GM12891 (cell line): ENCODE results near the gene PRKCA.

Experiments used
- DNase-seq: peaks from one replicate; pipeline ENCODE4 v3.0.0; 2011; ENCODE audit warnings: low spot score; ENCODE audit not compliant: insufficient read length
- FAIRE-seq: peaks from 2 replicates; lab custom pipeline; 2011; peaks lifted over from hg19 to GRCh38; lab: Jason Lieb, UNC
- PAX5 ChIP-seq: IDR thresholded peaks from 2 replicates; pipeline ENCODE4 v1.6.1; 2011; ENCODE audit warnings: low read length, moderate library complexity, mild to moderate bottlenecking; ENCODE audit not compliant: insufficient read depth, severe bottlenecking
- POLR2A ChIP-seq: IDR thresholded peaks from 2 replicates; pipeline ENCODE4 v1.6.1; 2011; ENCODE audit warnings: low read depth, low read length, control low read depth
- POLR2AphosphoS5 ChIP-seq: IDR thresholded peaks from 2 replicates; pipeline ENCODE4 v1.6.1; 2011; ENCODE audit warnings: low read depth, low read length, control low read depth
- POU2F2 ChIP-seq: IDR thresholded peaks from 2 replicates; pipeline ENCODE4 v1.6.1; 2011; ENCODE audit warnings: low read depth, mild to moderate bottlenecking, control low read depth, low read length, moderate library complexity
- SPI1 ChIP-seq: IDR thresholded peaks from 2 replicates; pipeline ENCODE4 v1.6.1; 2011; ENCODE audit warnings: low read depth, low read length, control low read depth
- TAF1 ChIP-seq: IDR thresholded peaks from 2 replicates; pipeline ENCODE4 v1.6.1; 2011; ENCODE audit warnings: low read depth, low read length, control low read depth

PRKCA gene

GRCh38 chr17:66634193-66634592, 331.8 kb downstream of the PRKCA start:
- no peak for DNase-seq

GRCh38 chr17:66635386-66636045, 333.1 kb downstream of the PRKCA start:
- TF ChIP-seq POLR2AphosphoS5 (no peak), POLR2A (no peak), SPI1 (no peak), PAX5 (no peak), TAF1 (no peak), POU2F2 (no peak)
- no peak for DNase-seq
- no peak for FAIRE-seq

More at GRCh38 chr17:66634193-66634592, 331.8 kb downstream of the PRKCA start:
- TF ChIP-seq POU2F2 (no peak), SPI1 (no peak), POLR2A (no peak), POLR2AphosphoS5 (no peak), PAX5 (no peak), TAF1 (no peak)
- no peak for FAIRE-seq

GRCh38 chr17:66636111-66636510, 333.7 kb downstream of the PRKCA start:
- FAIRE-seq (no peak), DNase-seq (no peak)
- no peak for TF ChIP-seq POLR2AphosphoS5
- no peak for TF ChIP-seq POU2F2
- no peak for TF ChIP-seq POLR2A
- TF ChIP-seq PAX5, result no peak

- FAIRE-seq (no peak), DNase-seq (no peak)
- TF ChIP-seq TAF1 (no peak), SPI1 (no peak), PAX5 (no peak), POLR2A (no peak), POU2F2 (no peak), POLR2AphosphoS5 (no peak)
These were observed 335.1 kb downstream of the PRKCA start for GRCh38 chr17:66637491-66637890.

- TF ChIP-seq SPI1 (no peak), TAF1 (no peak)
- DNase-seq (no peak), FAIRE-seq (no peak)
These were observed 336.5 kb downstream of the PRKCA start for GRCh38 chr17:66638707-66639479.

- TF ChIP-seq PAX5 (no peak), SPI1 (no peak), POU2F2 (no peak), POLR2A (no peak), TAF1 (no peak), POLR2AphosphoS5 (no peak)
- DNase-seq (no peak), FAIRE-seq (no peak)
These were observed 341.6 kb downstream of the PRKCA start for GRCh38 chr17:66643815-66644710.

GRCh38 chr17:66645259-66645658, 342.8 kb downstream of the PRKCA start:
- TF ChIP-seq POLR2AphosphoS5, result no peak
- FAIRE-seq (no peak), DNase-seq (no peak)

- DNase-seq (no peak), FAIRE-seq (no peak)
- TF ChIP-seq POLR2AphosphoS5, result no peak
- TF ChIP-seq POLR2A, result no peak
- TF ChIP-seq POU2F2, result no peak
- TF ChIP-seq TAF1, result no peak
- TF ChIP-seq PAX5, result no peak
- TF ChIP-seq SPI1, result no peak
These were observed 345.1 kb downstream of the PRKCA start for GRCh38 chr17:66647391-66647983.

GRCh38 chr17:66649818-66650543, 347.6 kb downstream of the PRKCA start:
- no peak for FAIRE-seq
- TF ChIP-seq POLR2AphosphoS5 (no peak), TAF1 (no peak), SPI1 (no peak), POLR2A (no peak), POU2F2 (no peak), PAX5 (no peak)
- DNase-seq, result no peak

GRCh38 chr17:66650544-66650877, 348.1 kb downstream of the PRKCA start:
- FAIRE-seq (no peak), DNase-seq (no peak)
- no peak for TF ChIP-seq PAX5
- TF ChIP-seq POU2F2, result no peak
- no peak for TF ChIP-seq POLR2A
- TF ChIP-seq SPI1, result no peak
- no peak for TF ChIP-seq POLR2AphosphoS5
- TF ChIP-seq TAF1, result no peak
